ENCODE results near the gene CCT4.
A peak's percentile ranks its signal among the peaks of the same experiment; 100 is the strongest.
"Not testable (repeated sequence)": the region's sequence is repeated elsewhere in the genome, so short reads cannot be mapped to it uniquely, and the experiment has no call there.

CCT4 gene

DNA sequence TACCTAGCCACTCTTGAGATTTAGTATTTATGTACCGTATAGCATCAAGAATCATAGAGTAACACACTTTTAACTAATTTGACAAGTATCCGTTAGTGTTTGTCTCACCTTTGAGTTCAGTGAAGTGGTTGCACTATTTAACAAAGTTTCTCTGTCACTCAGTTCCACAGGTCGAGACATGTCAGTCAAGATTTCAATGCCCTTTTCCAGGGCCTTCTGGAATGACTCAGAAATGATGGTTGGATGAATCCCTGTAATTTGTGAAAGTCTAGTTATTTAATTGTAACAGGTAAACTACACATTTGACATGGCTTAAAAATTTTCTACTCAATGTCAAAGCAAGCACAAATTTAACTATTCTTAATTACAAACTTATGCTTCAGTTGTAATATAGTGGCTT, 9.7 kb downstream of the CCT4 start:
- no peak for DNase-seq

DNA sequence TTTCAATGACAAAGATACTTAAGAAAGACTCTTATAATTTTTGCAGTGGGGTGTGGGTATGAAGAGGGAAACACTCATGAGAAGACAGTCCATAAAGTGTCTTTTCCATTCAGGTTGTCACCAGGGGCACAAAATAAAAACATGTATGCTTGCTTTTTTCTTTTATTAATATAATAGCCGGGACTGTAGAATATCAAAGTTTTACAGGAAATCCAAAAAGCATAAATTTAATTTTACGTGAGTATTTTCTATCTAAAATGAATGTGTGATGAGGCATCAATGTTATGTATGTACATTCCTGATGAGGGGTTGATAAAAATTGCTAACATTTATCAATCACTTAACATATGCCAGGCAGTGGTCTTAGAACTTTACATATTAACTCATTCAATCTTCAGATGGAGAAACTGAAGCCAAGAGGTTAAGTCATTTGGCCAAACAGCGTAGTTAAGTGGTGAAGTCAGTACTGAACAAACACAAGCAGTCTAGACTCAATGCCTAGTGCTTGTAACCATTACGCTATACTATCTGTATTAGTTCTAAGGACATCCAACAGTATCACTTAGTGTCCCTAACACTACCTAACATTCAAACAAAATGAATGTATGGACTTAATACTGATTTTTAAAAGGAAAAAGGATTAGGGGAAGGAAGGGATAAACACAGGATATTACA, 10.7 kb downstream of the CCT4 start:
- DNase-seq: no peak

DNA sequence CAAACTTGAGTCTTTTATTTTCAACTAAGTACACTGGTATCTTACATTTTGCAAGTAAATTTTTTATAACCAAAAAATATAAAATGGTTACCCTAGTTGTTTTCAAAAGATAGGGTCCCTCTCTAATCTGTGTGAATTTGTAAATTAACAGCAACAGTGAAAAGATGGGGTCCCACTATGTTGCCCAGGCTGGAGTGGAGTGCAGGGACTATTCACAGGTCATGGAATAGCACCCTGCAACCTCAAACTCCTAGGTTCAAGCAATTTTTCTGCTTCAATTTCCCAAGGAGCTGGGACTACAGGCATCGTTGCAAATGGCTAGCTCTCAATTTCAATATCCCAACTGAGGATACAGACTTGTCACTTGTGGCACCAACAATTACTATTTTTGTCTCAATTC, 12.1 kb downstream of the CCT4 start:
- DNase-seq: no peak

DNA sequence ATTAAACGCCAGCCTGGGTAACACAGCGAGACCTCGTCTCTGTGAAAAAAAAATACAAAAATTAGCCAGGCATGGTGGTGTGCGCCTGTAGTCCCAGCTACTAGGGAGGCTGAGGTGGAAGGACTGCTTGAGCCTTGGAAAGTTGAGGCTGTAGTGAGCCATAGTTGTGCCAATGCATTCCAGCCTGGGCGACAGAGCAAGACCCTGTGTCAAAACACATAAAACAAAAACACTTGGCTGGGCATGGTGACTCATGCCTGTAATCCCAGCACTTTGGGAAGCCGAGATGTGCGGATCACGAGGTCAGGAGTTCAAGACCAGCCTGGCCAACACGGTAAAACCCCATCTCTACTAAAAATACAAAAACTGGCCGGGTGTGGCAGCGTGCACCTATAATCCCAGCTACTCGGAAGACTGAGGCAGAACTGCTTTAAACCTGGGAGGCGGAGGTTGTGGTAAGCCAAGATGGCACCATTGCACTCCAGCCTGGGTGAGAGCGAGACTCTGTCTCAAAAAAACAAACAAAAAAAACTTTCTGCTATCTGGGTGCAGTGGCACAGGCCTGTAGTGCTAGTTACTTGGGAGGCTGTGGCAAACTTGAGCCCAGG, 21.9 kb downstream of the CCT4 start:
- not testable (repeated sequence) for DNase-seq

DNA sequence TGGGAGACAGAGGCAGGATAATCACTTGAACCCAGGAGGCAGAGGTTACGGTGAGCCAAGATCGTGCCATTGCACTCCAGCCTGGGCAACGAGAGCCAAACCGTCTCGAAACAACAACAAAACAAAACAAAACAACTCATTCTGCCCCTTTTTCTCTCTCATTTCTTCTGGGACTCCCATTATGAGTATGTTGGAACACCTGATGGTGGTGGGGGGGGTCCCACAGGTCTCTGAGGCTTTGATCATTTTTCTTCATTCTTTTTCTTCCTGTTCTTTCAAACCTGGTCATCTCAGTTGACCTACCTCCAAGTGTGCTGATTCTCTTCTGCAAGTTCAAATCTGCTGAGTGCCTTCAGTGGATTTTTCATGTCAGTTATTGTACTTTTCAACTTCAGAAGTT, 26.4 kb downstream of the CCT4 start:
- no peak for DNase-seq

DNA sequence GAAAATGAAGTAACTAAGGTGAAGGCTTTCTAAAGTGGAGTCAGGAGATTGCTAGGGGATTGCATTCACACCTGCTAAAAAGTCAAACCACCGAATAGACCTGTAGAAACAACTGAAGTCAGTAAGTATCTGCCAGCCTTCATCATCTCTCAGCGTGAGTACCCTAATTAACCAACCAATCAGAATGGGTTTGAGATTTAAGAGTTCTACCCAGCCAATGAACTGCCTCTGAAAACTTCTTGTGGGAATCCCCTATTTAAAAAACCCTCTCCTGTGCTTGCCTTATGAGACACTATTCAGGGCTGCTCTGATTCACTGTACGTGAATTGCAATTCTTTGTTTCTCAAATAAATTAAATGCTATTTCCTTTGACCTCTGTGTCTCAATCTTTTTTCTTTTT, 31.2 kb downstream of the CCT4 start:
- no peak for DNase-seq

DNA sequence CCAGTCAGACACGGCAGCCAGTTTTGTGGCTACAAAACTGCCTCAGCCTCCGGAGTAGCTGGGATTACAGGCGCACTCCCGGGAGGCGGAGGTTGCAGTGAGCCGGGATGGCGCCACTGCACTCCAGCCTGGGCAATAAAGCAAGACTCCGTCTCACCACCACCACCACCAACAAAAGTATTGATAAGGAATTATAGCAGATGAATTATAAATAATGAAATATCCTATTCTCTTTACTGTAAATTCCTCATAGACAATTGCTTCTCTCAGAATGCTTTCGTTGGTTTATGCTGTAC, 33.2 kb downstream of the CCT4 start:
- DNase-seq: no peak

DNA sequence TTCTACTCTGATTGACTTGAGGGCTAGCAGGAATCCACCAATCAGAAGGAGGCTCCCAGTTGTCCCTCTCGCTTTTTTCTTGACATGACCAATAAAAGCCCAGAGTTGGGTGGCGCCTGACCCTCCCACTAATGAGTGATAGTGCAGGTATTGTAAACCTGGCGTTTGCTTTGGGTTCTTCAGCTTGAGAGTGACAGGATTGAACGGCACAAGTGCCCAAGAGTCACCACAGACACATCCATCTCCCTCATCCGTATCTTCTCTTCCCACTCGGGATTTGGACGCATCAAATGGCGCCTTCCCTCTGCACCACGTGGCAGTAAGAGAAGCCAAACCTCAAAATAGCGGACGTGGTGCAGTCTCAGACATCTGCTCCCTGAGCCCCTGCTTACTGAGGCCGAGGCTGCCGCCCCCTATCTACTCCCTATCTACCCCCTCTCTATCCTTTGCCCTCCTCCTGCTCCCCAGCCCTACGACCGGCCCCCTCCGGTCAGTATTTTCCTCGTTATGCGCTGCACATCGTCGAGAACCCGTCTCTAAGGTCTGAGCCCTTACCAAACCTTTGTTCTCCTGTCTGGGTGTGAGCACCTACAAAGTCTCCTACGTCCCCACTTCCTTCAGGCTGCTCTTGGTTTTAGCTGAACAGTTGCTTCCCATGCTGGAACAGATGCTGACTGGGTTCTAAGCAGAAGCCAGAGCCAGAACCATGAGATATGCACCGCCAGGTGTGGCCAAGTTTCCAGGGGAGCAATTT, 33.7 kb downstream of the CCT4 start:
- DNase-seq: peak; percentile 98

DNA sequence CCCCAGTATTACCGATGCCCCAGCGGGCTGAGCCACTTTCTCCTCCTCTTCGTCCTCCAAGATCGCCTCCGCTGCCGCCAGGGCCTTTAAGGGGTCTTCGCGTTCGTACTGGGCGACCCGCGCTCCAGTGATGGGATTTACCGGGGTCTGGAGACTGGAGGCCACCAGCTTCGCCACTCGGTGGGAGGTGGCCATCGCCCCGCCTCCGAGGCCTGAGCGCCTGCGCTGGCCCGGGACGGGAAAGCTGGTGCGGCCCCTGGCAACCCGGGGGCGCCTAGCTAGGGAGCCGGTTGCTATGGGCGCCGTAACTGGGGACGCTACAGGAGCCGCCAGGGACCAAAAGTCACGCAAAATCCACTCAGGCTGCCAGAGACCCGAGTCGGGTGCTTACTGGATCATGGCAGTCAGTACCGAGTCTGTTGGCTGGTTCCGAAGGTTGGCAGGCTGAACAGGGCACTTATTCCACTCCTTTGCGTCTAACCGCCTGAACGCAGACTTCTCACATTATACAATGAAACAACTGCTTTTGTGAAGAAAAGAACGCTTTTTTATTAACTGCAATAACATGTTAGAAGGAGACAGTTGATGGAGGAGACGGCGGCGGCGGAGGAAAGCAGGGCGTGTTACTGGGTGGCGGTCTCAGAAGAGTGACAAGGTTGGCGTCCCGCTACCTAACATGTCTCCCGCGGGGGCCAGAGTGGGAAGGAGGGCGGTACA, 34.5 kb downstream of the CCT4 start, which contains the start of gene FAM161A:
Gene FAM161A, minus strand, starts transcription at position 214 of the 717 bp plus-strand sequence. Its CDS starts 19 bp downstream, at position 195.
- DNase-seq: peak; percentile 59

DNA sequence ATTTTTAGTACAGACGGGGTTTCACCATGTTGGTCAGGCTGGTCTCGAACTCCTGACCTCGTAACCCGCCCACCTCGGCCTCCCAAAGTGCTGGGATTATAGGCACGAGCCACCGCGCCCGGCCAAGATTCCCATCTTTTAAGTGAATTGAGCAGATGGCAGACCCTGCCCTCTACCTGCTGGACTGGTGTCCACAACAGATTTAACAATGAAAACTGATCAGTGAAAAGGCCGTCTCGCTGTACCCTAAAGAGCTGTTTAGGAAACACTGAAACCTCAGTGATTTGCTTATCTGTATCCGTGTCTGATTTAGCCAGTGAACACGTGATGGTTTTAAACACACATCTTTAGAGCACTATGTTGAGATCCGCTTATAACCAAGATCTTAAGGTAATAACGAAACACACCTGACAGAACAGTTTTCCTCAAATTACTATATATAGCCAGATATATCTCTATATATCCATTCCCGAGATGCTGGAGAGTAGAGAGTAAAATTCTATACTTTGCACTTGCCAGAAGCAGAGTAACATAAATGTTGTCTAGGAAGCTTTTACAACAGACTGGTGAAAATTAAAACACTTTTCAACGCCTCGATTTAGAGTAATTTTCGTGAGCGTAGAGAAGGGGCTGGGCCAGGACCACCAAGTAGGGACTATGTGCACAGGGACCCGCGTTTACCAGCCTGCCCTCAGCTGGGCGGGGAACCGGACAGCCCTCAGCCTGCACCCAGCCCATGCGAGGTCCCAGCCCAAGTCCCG, 35.2 kb downstream of the CCT4 start:
- no peak for DNase-seq

DNA sequence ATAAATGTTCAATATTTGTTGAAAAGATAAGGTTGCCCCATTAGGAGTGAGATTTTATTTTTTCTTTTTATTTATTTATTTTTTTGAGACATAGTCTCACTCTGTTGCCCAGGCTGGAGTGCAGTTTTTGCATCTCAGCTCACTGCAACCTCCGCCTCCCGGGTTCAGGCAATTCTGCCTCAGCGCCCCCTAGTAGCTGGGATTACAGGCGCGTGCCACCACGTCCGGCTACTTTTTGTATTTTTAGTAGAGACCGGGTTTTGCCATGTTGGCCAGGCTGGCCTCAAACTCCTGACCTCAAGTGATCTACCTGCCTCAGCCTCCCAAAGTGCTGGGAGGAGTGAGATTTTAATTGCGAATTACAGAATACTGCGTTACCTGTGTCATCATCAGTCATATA, 37.2 kb downstream of the CCT4 start:
- not testable (repeated sequence) for DNase-seq

DNA sequence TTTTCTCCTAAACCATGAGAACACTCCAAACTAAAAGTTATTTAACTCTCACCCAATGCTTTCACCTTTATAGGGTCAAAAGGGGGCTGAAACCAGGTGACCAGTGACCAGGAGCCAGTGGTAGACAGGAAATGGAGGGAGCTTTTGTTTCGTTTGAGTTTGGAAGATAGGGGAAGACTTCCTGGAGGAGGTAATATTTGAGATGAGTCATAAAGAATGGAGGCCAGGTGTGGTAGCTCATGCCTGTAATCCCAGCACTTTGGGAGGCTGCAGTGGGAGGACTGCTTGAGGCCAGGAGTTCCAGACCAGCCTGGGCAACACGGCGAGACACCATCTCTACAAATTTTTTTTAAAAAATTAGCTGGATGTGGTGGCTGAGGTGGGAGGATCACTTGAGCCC, 43.1 kb downstream of the CCT4 start:
- no peak for DNase-seq

DNA sequence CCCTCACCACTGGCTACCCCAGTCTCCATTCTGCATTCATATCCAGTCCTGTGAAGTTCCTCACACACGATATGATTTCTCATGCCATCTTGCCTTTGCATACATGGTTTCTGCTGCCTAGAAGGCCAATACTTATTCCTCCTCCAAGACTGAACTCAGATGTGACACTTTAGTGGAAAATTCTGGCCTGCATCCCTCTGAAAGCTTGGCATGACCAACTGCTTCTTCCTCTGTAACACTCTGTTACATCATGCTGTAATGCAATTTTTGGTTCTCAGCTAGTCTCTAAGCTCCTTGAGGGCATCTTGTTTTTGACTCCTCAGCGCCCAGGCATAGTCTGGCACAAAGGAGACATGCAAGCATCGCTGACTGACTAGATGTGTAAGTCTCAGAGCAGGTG, 47.2 kb downstream of the CCT4 start:
- DNase-seq: no peak

DNA sequence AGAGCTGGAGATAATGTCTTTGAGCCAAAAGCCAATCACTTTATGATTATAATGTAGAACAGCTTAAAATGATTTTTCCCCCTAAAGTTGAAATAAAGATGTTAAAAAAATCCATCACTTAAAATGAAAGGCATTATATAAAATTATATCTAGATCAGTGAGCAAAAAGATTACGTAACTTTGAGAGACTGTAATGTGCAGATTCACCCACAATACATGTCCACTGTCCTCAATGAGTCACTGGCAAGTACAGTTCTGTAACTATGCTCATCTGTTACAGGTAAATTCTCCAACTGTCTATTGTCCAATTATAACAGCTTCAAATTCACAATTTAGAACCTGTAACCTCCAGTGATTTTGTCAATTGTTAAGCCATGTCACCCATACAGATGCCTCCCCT, 53.6 kb downstream of the CCT4 start:
- no peak for DNase-seq

DNA sequence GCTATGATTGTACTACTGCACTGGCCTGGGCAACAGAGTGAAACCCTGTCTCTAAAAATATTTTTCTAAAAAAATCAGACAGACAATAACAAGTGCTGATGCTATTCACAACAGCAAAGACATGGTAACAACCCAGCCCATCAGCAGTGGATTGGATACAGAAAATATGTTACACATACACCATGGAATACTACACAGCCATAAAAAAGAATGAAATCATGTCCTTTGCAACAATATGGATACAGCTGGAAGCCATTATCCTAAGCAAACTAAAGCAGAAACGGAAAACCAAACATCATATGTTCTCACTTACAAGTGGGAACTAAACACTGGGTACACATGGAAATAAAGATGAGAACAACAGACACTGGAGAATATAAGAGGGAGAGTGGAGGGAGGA, 54.5 kb downstream of the CCT4 start:
- no peak for DNase-seq

DNA sequence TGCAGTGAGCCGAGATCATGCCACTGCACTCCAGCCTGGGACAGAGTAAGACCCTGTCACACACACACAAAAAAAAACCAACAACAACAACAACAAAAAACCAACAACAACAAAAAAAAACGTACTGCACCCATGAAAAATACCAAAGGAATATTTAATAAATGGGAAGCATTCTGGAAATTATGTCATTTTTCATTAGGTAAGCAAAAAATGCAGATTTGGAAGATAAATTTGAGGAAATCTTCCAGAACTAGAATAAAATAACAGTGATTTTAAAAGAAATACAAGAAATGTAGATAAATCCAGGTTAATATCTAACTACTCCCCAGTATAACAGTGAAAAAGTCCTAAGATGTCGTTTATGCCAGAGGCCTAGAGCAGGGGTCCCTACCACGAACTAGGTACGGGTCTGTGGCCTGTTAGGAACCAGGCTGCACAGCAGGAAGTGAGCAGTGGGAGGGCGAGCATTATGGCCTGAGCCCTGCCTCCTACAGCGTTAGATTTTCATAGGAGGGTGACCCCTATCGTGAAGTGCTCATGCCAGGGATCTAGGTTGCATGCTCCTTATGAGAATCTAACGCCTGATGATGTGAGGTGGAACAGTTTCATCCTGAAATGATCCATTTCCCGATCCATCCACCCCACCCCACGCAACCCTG, 56.1 kb downstream of the CCT4 start:
- DNase-seq: no peak

DNA sequence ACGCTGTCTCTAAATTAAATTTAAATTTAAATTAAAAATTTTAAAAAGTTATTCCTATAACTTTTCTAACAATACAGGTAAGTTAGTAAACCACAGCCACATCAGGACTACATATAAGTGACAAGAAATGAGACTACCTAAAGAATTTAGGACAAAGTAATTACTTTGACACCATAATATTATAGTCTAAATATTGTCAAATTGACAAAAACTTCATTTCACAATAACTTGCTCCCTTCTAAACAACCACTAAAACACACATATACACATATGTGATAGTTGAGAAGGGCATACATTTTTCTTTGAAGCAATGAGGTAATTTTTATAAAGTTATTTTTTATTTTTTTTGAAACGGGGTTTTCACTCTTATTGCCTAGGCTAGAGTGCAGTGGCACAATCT, 66.2 kb downstream of the CCT4 start:
- no peak for DNase-seq
